GM12878 (cell line): ENCODE results near the gene TTC16.

ENCODE experiments used
- MYC ChIP-seq: IDR thresholded peaks from 2 replicates; pipeline ENCODE4 v1.6.1; 2011; ENCODE audit warnings: mild to moderate bottlenecking, low read length, moderate library complexity, inconsistent platforms; ENCODE audit not compliant: insufficient read depth, insufficient replicate concordance, insufficient read length, severe bottlenecking
- NFIC ChIP-seq: IDR thresholded peaks from 2 replicates; pipeline ENCODE4 v1.6.1; 2012; ENCODE audit warnings: low read depth, mild to moderate bottlenecking, inconsistent platforms, low read length, moderate library complexity
- NRF1 ChIP-seq: conservative IDR thresholded peaks from 2 replicates; pipeline ENCODE4 v1.6.1; 2011; ENCODE audit warnings: mild to moderate bottlenecking, low read depth, low read length, improper control_type of control experiment
- SREBF2 ChIP-seq: IDR thresholded peaks from 2 replicates; pipeline ENCODE4 v1.6.1; 2012; ENCODE audit warnings: mild to moderate bottlenecking, low read length
- TF ChIP-seq, protein P1 (sequence below), 3 experiments: IDR thresholded peaks in 2 of 3; conservative IDR thresholded peaks in 1 of 3; 2 replicates each; pipeline ENCODE4 v1.5.1; 2011; ENCODE audit warnings: low read depth in 3 of 3, low read length in 3 of 3, mild to moderate bottlenecking in 3 of 3, control low read depth in 2 of 3, moderate library complexity in 2 of 3, inconsistent platforms in 1 of 3, mixed read lengths in 1 of 3; ENCODE audit not compliant: control insufficient read depth in 2 of 3, insufficient read depth in 1 of 3; ENCODE audit errors: extremely low read depth in 1 of 3
- TF ChIP-seq, protein P2 (sequence below): IDR thresholded peaks from 2 replicates; pipeline ENCODE4 v1.6.1; 2012; ENCODE audit warnings: mild to moderate bottlenecking, low read depth, low read length

DNA sequence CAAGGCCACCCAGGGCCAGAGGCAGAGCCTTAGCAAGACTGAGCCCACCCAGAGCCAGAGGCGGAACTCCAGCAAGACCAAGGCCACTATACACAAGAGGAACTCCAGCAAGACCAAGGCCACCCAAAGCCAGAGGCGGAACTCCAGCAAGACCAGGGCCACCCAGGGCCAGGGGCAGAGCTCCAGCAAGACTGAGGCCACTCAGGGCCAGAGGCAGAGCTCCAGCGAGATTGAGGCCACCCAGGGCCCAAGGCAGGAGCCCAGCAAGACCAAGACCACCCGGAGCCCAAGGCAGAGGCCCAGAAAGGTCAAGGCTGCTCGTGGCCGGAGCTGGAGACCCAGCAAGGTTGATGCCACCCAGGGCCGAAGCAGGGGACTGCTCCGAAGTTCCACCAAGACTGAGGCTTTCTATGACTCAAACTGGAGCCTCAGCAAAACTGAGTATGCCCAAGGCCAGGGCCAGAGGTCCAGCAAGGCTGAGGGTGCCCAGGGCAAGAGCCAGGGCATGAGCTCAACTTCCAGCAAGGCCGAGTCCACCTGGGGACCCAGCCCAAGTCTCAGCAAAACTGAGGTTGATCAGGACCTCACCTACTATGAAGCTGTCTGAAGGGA lies 15.0 kb downstream of the TTC16 start:
- TF ChIP-seq, protein P1, sequence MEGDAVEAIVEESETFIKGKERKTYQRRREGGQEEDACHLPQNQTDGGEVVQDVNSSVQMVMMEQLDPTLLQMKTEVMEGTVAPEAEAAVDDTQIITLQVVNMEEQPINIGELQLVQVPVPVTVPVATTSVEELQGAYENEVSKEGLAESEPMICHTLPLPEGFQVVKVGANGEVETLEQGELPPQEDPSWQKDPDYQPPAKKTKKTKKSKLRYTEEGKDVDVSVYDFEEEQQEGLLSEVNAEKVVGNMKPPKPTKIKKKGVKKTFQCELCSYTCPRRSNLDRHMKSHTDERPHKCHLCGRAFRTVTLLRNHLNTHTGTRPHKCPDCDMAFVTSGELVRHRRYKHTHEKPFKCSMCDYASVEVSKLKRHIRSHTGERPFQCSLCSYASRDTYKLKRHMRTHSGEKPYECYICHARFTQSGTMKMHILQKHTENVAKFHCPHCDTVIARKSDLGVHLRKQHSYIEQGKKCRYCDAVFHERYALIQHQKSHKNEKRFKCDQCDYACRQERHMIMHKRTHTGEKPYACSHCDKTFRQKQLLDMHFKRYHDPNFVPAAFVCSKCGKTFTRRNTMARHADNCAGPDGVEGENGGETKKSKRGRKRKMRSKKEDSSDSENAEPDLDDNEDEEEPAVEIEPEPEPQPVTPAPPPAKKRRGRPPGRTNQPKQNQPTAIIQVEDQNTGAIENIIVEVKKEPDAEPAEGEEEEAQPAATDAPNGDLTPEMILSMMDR (IDR thresholded peaks at IDR 0.05 in 2 of 3, conservative IDR thresholded peaks at IDR 0.05 in 1 of 3; ENCODE audit: control insufficient read depth in 2 of 3, extremely low read depth in 1 of 3, insufficient read depth in 1 of 3, low read depth in 3 of 3, low read length in 3 of 3): no peak
- TF ChIP-seq NRF1 (no peak), NFIC (no peak), MYC (no peak), SREBF2 (no peak)
- TF ChIP-seq, protein P2, sequence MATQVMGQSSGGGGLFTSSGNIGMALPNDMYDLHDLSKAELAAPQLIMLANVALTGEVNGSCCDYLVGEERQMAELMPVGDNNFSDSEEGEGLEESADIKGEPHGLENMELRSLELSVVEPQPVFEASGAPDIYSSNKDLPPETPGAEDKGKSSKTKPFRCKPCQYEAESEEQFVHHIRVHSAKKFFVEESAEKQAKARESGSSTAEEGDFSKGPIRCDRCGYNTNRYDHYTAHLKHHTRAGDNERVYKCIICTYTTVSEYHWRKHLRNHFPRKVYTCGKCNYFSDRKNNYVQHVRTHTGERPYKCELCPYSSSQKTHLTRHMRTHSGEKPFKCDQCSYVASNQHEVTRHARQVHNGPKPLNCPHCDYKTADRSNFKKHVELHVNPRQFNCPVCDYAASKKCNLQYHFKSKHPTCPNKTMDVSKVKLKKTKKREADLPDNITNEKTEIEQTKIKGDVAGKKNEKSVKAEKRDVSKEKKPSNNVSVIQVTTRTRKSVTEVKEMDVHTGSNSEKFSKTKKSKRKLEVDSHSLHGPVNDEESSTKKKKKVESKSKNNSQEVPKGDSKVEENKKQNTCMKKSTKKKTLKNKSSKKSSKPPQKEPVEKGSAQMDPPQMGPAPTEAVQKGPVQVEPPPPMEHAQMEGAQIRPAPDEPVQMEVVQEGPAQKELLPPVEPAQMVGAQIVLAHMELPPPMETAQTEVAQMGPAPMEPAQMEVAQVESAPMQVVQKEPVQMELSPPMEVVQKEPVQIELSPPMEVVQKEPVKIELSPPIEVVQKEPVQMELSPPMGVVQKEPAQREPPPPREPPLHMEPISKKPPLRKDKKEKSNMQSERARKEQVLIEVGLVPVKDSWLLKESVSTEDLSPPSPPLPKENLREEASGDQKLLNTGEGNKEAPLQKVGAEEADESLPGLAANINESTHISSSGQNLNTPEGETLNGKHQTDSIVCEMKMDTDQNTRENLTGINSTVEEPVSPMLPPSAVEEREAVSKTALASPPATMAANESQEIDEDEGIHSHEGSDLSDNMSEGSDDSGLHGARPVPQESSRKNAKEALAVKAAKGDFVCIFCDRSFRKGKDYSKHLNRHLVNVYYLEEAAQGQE: no peak
